Activated T-helper 17 cell treated with anti-CD3 and anti-CD28 coated beads, Interleukin-2, amount 50 U/mL, for 72 hours (primary cell): ENCODE measurements around the gene GPC3. TPM values are rescaled to one million over a fixed set of nuclear protein-coding genes. Genes with fewer than 3 reads are reported as not detected.
"Not testable (repeated sequence)": the region's sequence is repeated elsewhere in the genome, so short reads cannot be mapped to it uniquely, and the experiment has no call there.

ENCODE experiments used
- ATAC-seq: fragments of 150-1000 bp; cut with Tn5 transposase; replicated peaks from 2 replicates; pipeline ENCODE4 v1.10.0; 2021; ENCODE audit warnings: mild to moderate bottlenecking, moderate library complexity
- H3K27ac Mint-ChIP-seq: one replicate; pipeline ENCODE4 v1.8.0; 2022; ENCODE audit warnings: mixed read lengths
- H3K27me3 Mint-ChIP-seq: one replicate; pipeline ENCODE4 v1.8.0; 2022; ENCODE audit warnings: mixed read lengths
- H3K36me3 Mint-ChIP-seq: one replicate; pipeline ENCODE4 v1.8.0; 2022; ENCODE audit warnings: low read depth, mild to moderate bottlenecking, mixed read lengths
- H3K4me1 Mint-ChIP-seq: one replicate; pipeline ENCODE4 v1.8.0; 2022; ENCODE audit warnings: mixed read lengths
- H3K4me3 Mint-ChIP-seq: one replicate; pipeline ENCODE4 v1.8.0; 2022; ENCODE audit warnings: mild to moderate bottlenecking, mixed read lengths
- H3K9me3 Mint-ChIP-seq: one replicate; pipeline ENCODE4 v1.8.0; 2022; ENCODE audit warnings: mixed read lengths
- total RNA-seq, 2 donors: library from RNA; stranded (reverse); gene quantifications; one replicate each; pipeline ENCODE4 v1.2.3, GENCODE V29; 2022

GPC3 gene
- total RNA-seq, 2 donors from 2014 or later: 0.15 TPM; not detected in 1

DNA sequence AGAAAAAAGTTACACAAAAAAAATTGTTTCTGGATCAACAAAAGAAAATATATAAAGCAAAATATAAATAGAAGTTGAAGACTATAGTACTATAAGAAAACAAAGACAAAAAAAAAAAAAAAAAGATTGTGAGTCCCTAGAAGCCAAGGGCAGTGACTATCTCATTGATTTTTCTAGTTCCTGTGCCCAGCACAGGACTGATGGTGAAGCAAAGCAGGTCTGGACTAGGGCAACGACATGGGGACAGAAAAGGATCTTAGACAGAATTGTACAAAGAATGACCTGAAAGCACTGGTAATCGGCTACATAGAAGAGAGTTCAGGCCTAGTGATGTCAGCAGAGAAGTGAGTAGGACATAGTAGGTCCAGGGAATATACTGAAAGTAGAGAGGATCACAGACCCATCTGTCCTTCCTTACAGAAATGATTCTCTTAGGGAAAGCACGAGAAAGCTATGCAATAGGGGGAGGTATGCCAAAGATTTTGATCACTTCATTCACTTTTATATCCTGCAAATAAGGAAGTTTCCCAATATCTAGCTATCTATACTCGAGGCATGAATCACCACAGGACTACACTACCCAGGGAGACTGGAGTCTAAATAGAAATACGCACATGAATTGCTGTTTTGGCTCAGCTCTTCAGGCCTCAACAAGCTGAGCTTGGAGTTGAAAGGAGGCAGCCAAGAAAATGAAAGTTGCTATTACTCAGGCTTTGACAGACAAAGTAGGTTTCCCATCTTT lies 339.2 kb downstream of the GPC3 start:
- Mint-ChIP-seq H3K9me3 (no peaks in the 10 kb centered on the region), H3K36me3 (no peaks in the 10 kb centered on the region), H3K4me1 (no peaks in the 10 kb centered on the region), H3K4me3 (no peak overlapping the region), H3K27ac (no peak overlapping the region), H3K27me3 (no peaks in the 10 kb centered on the region)
- no peak for ATAC-seq

DNA sequence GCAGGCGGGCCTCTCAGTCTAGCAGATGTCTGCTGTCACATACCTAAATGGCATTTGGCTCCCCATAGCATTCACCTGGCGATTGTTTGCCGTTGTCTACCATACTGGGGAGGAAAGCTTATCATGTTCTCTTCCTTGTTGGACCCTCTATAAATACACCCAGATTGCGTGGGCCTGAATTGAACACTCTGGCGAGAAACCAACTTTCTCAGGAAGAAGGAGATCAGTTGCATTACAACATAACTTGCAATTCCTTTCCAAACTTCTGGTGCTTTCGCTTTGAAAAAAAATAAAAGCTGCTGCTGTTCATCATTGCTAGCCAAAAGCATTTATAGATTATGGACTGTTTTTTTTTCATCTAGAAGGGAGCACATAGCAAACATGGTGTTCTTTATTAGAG lies 340.1 kb downstream of the GPC3 start:
- Mint-ChIP-seq H3K9me3 (no peaks in the 10 kb centered on the region), H3K4me3 (no peak overlapping the region), H3K36me3 (no peaks in the 10 kb centered on the region), H3K27me3 (no peaks in the 10 kb centered on the region), H3K27ac (no peak overlapping the region), H3K4me1 (no peaks in the 10 kb centered on the region)
- no peak for ATAC-seq

DNA sequence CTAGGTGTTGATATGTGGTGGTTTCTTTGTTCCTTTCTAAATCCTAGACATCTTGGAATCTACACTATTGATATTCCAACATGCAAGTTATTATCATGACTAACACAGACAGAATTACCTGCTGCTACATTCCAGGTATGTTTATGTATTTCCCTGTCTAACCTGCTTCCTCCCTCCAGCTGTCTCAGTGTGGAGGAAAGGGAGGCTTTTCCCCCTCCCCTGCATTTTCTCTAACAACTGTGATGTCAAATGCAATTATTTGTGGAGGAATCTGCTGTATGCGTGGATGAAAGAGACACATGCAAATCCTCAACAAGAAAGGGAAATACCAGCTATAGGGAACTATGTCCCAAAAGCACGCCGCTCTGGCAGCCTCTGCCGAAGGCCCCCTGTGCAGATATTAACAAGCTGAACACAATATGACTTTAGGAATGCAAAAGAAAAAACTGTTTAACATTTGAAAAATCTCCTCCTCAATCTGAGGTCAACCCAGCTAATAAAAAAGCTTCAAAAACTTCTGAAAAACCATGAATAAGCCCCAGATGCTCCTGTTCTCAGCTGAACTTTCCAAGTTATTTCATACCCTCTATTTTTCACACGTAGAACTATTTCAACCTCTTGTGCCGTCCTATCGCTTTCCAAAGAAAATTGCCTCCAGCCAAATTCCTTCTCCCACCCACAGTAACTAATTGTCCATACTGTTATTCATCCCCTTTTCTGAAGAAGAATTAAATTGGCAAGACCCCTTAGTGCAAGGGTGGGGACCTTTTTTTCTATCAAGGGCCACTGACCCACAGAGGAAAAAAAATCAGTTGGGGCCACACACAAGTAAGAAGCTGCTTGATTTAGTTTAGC lies 345.0 kb downstream of the GPC3 start:
- Mint-ChIP-seq H3K4me1 (no peaks in the 10 kb centered on the region), H3K9me3 (no peaks in the 10 kb centered on the region), H3K27ac (no peak overlapping the region), H3K4me3 (no peak overlapping the region), H3K36me3 (no peaks in the 10 kb centered on the region), H3K27me3 (no peaks in the 10 kb centered on the region)
- no peak for ATAC-seq

DNA sequence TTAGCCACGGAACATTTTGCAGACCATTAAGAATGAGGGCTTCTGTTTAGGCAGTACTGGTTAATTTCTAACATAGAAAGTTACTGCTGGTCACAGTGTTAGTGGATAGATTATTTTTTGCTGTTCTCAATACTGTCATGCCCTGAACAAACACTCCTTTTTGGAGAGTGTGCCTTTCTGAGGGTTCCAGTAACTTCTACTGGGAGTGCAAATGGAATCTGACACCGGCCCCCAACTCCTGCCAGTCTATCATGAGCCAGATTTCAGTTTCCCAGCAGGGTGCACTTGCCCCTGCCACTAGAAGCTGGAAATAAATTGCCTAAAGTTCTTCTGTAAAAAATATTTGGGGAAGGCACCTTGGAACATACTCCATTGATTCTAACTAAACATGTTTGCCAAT lies 345.7 kb downstream of the GPC3 start:
- Mint-ChIP-seq H3K27me3 (no peaks in the 10 kb centered on the region), H3K4me3 (no peak overlapping the region), H3K27ac (no peak overlapping the region), H3K36me3 (no peaks in the 10 kb centered on the region), H3K9me3 (no peaks in the 10 kb centered on the region), H3K4me1 (no peaks in the 10 kb centered on the region)
- ATAC-seq: no peak

DNA sequence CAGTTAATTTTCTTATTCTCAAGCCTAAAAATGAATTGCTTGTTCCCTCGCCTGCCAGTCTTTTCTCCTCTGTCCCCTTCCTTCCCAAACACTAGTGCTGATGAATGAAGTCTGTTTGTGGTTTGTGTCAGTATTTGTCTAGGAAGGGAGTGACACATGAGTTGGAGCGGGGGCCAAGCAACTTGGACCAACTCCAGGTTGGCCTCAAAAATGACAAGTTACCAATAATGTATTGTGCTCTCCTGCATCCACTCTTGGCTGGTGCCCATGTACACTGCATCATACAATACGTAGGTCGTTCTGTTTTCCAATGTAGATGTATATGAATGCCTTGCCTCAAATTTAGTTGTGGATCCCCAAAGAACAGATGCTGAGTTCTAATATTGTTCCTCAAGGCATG lies 347.1 kb downstream of the GPC3 start:
- Mint-ChIP-seq H3K27ac (no peak overlapping the region), H3K9me3 (no peaks in the 10 kb centered on the region), H3K27me3 (no peaks in the 10 kb centered on the region), H3K4me1 (no peaks in the 10 kb centered on the region), H3K4me3 (no peak overlapping the region), H3K36me3 (no peaks in the 10 kb centered on the region)
- no peak for ATAC-seq

DNA sequence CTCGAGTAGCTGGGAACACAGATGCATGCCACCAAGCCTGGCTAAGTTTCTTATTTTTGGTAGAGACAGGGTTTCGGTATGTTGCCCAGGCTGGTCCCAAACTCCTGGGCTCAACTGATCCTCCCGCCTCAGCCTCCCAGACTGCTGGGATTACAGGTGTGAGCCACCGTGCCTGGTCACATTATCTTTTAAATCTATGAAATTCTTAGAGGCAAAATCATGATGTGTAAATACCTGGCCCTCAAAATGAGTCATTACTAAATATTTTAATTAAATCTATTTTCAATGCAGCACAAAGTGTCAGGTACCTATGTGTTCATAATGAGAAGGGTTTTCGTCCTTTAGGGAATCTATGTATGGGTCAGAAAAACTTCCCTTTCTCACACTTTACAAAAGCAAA lies 347.6 kb downstream of the GPC3 start:
- no peaks in the 10 kb centered on the region for H3K36me3 Mint-ChIP-seq
- no peak for ATAC-seq
- no peaks in the 10 kb centered on the region for H3K9me3 Mint-ChIP-seq
- no peak overlapping the region for H3K27ac Mint-ChIP-seq
- no peak overlapping the region for H3K4me3 Mint-ChIP-seq
- no peaks in the 10 kb centered on the region for H3K27me3 Mint-ChIP-seq
- H3K4me1 Mint-ChIP-seq: no peaks in the 10 kb centered on the region

DNA sequence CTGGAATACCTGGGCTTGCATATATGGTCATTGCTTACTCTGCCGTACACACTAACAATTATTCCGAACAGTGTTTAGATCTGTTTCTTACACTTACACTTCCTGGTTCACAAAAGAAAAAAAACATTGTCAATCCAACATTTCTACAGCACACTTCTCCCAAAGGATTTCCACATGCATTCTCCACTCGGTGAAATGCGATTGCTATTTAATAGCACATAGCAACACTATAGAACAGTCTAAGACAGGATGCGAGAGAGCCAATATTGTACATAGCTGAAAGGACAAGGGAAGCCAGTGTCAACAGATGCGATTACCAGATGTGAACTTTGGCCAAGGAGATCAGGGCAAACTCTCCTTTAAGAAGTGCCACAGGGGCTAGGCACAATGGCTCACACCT lies 349.4 kb downstream of the GPC3 start:
- H3K4me1 Mint-ChIP-seq: no peaks in the 10 kb centered on the region
- no peaks in the 10 kb centered on the region for H3K27me3 Mint-ChIP-seq
- H3K9me3 Mint-ChIP-seq: no peaks in the 10 kb centered on the region
- H3K27ac Mint-ChIP-seq: no peak overlapping the region
- no peaks in the 10 kb centered on the region for H3K36me3 Mint-ChIP-seq
- no peak overlapping the region for H3K4me3 Mint-ChIP-seq
- ATAC-seq: no peak

DNA sequence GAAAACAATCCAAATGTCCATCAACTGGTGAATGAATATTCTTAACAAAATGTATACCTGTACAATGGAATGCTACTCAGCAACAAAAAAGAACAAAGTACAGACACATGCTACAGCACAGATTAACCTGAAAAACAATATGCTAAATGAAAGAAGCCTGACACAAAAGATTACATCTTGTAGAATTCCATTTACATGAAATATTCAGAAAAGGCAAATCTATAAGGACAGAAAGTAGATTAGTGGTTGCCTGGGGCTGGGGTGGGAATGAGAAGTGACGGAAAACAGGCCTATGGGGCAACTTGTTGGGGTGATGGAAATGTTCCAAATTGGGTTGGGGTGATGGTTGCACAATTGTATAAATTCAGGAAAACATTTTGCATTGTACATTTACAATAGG lies 351.0 kb downstream of the GPC3 start:
- Mint-ChIP-seq H3K27me3 (no peaks in the 10 kb centered on the region), H3K4me1 (no peaks in the 10 kb centered on the region), H3K36me3 (no peaks in the 10 kb centered on the region), H3K4me3 (no peak overlapping the region), H3K27ac (no peak overlapping the region), H3K9me3 (no peaks in the 10 kb centered on the region)
- no peak for ATAC-seq

DNA sequence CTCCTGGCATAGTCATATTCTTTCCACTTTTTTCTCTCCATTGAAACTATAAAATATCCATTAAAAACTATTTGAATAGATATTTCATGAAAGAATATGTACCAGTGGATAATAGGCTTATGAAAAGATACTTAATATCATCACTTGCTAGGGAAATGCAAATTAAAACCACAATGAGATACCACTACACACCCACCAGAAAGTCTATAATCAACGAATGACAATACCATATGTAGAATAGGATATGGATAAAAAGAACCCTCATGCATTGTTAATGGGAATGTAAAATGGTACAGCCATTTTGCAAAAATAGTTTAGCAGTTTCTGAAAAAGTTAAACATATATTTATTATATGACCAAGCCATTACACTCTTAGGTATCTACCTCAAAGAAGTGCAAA lies 351.4 kb downstream of the GPC3 start:
- Mint-ChIP-seq H3K4me3 (no peak overlapping the region), H3K36me3 (no peaks in the 10 kb centered on the region), H3K9me3 (no peaks in the 10 kb centered on the region), H3K27me3 (no peaks in the 10 kb centered on the region), H3K27ac (no peak overlapping the region), H3K4me1 (no peaks in the 10 kb centered on the region)
- no peak for ATAC-seq

DNA sequence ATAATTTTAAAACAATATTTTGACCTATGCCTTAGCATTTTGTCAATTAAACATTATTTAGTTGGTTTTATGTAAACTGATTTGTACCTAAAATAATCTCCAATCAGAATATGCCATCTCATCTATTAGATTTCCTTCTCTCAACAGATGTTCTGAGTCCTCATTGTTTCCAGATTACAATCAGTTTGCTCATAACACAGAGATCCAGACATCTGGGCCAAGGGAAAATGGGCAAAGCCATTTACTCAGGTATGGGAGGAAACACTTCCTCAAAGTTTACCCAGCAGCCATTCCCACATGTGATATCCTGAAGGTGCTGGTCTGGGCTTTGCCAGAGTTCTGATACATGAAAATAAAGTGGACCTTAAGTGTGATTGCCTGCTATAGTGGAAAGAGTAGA lies 352.2 kb downstream of the GPC3 start:
- H3K4me1 Mint-ChIP-seq: no peaks in the 10 kb centered on the region
- ATAC-seq: no peak

DNA sequence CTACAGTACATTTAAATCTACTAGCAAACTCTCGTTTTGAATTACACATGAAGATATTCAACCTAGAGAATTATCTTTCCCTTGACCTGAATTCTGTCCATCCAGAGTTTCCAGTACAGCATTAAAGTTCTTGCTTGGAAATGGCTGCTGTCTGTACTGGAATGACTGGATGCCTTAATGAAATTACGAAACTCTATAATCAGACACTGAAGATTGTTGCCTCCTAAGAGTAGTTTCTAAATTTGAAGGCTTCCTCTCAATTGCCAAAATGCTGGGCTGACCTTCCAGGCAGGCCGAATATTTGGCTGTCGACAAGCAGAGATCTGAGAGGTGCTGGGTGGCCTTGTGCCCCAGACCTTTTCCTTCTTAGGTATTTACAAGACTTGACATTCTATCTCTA lies 355.0 kb downstream of the GPC3 start:
- Mint-ChIP-seq H3K9me3 (no peaks in the 10 kb centered on the region), H3K36me3 (no peaks in the 10 kb centered on the region), H3K27ac (no peak overlapping the region), H3K27me3 (no peaks in the 10 kb centered on the region), H3K4me1 (no peaks in the 10 kb centered on the region), H3K4me3 (no peak overlapping the region)
- ATAC-seq: no peak

More for the DNA sequence above, 352.2 kb downstream of the GPC3 start:
- Mint-ChIP-seq H3K27me3 (no peaks in the 10 kb centered on the region), H3K36me3 (no peaks in the 10 kb centered on the region), H3K27ac (no peak overlapping the region), H3K4me3 (no peak overlapping the region), H3K9me3 (no peaks in the 10 kb centered on the region)

DNA sequence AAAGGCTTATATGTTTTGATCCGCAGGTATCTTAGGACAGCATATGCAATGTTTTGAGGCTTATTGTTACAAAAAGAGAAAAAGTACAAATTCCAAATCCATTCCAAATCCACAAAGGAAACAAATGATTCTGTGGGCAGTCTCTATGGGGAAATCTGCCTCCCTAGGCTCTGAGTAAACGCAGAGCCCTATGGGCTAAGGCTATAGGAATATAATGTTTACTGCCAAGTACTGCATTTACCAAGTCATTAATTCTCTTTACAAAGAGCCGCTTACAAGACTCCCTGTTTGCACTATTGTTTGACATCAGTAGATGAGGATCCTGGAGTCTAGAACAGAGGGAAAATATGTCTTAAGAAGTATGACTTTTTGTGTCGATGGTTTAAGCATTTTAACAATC lies 357.7 kb downstream of the GPC3 start:
- no peak overlapping the region for H3K27ac Mint-ChIP-seq
- H3K9me3 Mint-ChIP-seq: no peaks in the 10 kb centered on the region
- no peak for ATAC-seq
- no peak overlapping the region for H3K4me3 Mint-ChIP-seq
- no peaks in the 10 kb centered on the region for H3K36me3 Mint-ChIP-seq
- no peaks in the 10 kb centered on the region for H3K27me3 Mint-ChIP-seq
- H3K4me1 Mint-ChIP-seq: no peaks in the 10 kb centered on the region

DNA sequence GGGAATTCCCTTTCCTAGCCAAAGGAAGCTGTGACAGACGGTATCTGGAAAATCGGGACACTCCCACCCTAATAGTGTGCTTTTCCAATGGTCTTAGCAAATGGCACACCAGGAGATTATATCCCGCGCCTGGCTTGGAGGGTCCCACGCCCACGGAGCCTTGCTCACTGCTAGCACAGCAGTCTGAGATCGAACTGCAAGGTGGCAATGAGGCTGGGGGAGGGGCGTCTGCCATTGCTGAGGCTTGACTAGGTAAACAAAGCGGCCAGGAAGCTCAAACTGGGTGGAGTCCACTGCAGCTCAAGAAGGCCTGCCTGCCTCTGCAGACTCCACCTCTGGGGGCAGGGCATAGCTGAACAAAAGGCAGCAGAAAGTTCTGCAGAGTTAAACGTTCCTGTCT lies 364.0 kb downstream of the GPC3 start:
- H3K4me3 Mint-ChIP-seq, H3K36me3 Mint-ChIP-seq, H3K4me1 Mint-ChIP-seq, H3K27ac Mint-ChIP-seq, ATAC-seq, H3K9me3 Mint-ChIP-seq, H3K27me3 Mint-ChIP-seq: not testable (repeated sequence)

DNA sequence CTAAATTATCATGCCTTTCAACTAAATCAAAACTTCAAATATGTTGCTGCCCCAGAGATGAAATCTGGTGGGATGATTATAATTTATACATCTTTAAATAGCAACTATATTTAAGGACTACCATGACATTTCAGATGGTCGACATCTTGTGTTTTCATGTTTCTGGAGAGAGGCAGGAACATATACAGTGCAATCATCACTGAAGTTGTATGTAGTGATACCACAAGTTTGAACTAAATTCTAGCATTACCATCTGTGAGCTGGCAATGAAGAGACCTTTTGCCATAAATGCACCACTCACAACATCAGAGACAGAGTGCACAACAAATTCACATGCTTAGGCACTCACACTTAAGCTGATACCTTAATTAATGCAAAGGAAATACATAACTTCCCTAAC lies 373.7 kb downstream of the GPC3 start:
- peaks cover 4% of the 10 kb centered on the region for H3K27me3 Mint-ChIP-seq
- peaks cover 4% of the 10 kb centered on the region for H3K9me3 Mint-ChIP-seq
- H3K4me1 Mint-ChIP-seq: no peaks in the 10 kb centered on the region
- no peak for ATAC-seq
- H3K27ac Mint-ChIP-seq: no peak overlapping the region
- no peak overlapping the region for H3K4me3 Mint-ChIP-seq
- H3K36me3 Mint-ChIP-seq: no peaks in the 10 kb centered on the region

DNA sequence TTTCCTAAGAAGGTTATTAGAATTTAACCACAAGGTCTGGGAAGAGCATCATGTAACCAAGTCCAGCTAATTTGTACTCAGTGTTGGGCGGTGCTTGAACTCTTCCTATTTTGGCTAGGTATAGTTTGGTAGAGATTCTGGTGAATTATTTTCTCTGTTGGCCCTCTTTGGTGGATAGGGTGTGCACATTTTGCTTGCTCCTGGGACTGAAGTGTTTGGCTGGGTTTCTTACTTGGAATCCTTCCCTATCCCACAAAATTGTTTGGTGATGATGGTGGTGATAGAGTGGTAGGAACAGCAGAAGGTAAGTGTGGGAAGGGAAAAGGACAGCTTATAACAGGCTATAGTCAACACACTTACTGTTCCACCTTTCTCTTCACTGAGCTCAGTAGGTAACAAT lies 375.3 kb downstream of the GPC3 start:
- Mint-ChIP-seq H3K9me3 (peaks cover 4% of the 10 kb centered on the region), H3K4me3 (no peak overlapping the region), H3K27ac (no peak overlapping the region), H3K36me3 (no peaks in the 10 kb centered on the region), H3K27me3 (peaks cover 4% of the 10 kb centered on the region), H3K4me1 (no peaks in the 10 kb centered on the region)
- no peak for ATAC-seq
